ENCODE results near the gene KRTAP5-10. TPM values are rescaled to one million over a fixed set of nuclear protein-coding genes. Genes with fewer than 3 reads are reported as not detected.

The KRTAP5-10 gene
- total and polyA plus RNA-seq, 2 of the 8 experiments (the other 6 are each of a cell fraction or from before 2014, with no cell fraction given) = 0.12 TPM; not detected in 1

- TF ChIP-seq HDAC2 (IDR thresholded peaks at IDR 0.05; ENCODE audit: borderline replicate concordance in 1 of 2, low read depth in 2 of 2, low read length in 2 of 2) = no peak
Observed at GRCh38 chr11:71556018-71556417, 9.3 kb upstream of the KRTAP5-10 start (continued).
